Measurements from ENCODE around the gene COL4A4. TPM values are rescaled to one million over a fixed set of nuclear protein-coding genes. Genes with fewer than 3 reads are reported as not detected.
A peak's percentile ranks its signal among the peaks of the same experiment; 100 is the strongest.

COL4A4 gene
- total RNA-seq, 4 donors from 2014 or later = 3.6 to 9.6 (median 6.1) TPM

- WGBS = 89% methylated on average over 4 of the region's 4 CpGs
- H3K4me1 ChIP-seq = no peaks in the 10 kb centered on the region
- H3K36me3 ChIP-seq = no peaks in the 10 kb centered on the region
- no peak overlapping the region for H3K27ac ChIP-seq (replicated peaks in 1 of 4)
- no peaks in the 10 kb centered on the region for H3K9me3 ChIP-seq
- intact Hi-C loops (cut with DNase I) = no loop called here
- DNase-seq (ENCODE audit: extremely low spot score) = no peak
- H3K4me3 ChIP-seq = no peak overlapping the region
- TF ChIP-seq EP300 (IDR thresholded peaks at IDR 0.05) = no peak
- TF ChIP-seq CTCF (IDR thresholded peaks at IDR 0.05) = no peak
- no peak for TF ChIP-seq POLR2A (IDR thresholded peaks at IDR 0.05; ENCODE audit: low read depth)
- peaks cover 0 to 4% (median 0%) of the 10 kb centered on the region in 4 donors for H3K27me3 ChIP-seq
These were observed 40.4 kb upstream of the COL4A4 start for GRCh38 chr2:227204452-227204851.

GRCh38 chr2:227201771-227202170, 37.8 kb upstream of the COL4A4 start:
- Histone ChIP-seq H3K27me3 (peaks cover 0 to 4% (median 0%) of the 10 kb centered on the region in 4 donors), H3K36me3 (no peaks in the 10 kb centered on the region), H3K27ac (replicated peaks in 1 of 4) (no peak overlapping the region), H3K9me3 (no peaks in the 10 kb centered on the region), H3K4me1 (no peaks in the 10 kb centered on the region), H3K4me3 (no peak overlapping the region)
- DNase-seq (ENCODE audit: extremely low spot score) = no peak
- TF ChIP-seq CTCF (IDR thresholded peaks at IDR 0.05) (no peak), EP300 (IDR thresholded peaks at IDR 0.05) (no peak), POLR2A (IDR thresholded peaks at IDR 0.05; ENCODE audit: low read depth) (no peak), POLR2AphosphoS5 (IDR thresholded peaks at IDR 0.05) (no peak)
- intact Hi-C loops (cut with DNase I) = no loop called here
- 90% methylated on average over 2 of the region's 2 CpGs for WGBS

- no peaks in the 10 kb centered on the region for H3K36me3 ChIP-seq
- no peaks in the 10 kb centered on the region for H3K27me3 ChIP-seq
- H3K27ac ChIP-seq (replicated peaks in 1 of 4) = no peak overlapping the region
- H3K4me1 ChIP-seq = no peaks in the 10 kb centered on the region
- 57% methylated on average over 3 of the region's 3 CpGs for WGBS
- H3K4me3 ChIP-seq = no peak overlapping the region
- intact Hi-C loops (cut with DNase I) = no loop called here
- peak; percentile 34 for DNase-seq (ENCODE audit: extremely low spot score)
- H3K9me3 ChIP-seq = no peaks in the 10 kb centered on the region
- no peak for TF ChIP-seq POLR2AphosphoS5 (IDR thresholded peaks at IDR 0.05)
- TF ChIP-seq CTCF (IDR thresholded peaks at IDR 0.05) = no peak
- TF ChIP-seq POLR2A (IDR thresholded peaks at IDR 0.05; ENCODE audit: low read depth) = no peak
- no peak for TF ChIP-seq EP300 (IDR thresholded peaks at IDR 0.05)
These were observed 34.9 kb upstream of the COL4A4 start for GRCh38 chr2:227198866-227199265.

- Histone ChIP-seq H3K36me3 (no peaks in the 10 kb centered on the region), H3K27me3 (no peaks in the 10 kb centered on the region), H3K27ac (replicated peaks in 1 of 4) (no peak overlapping the region), H3K4me3 (no peak overlapping the region), H3K4me1 (no peaks in the 10 kb centered on the region), H3K9me3 (no peaks in the 10 kb centered on the region)
- 68% methylated on average over 2 of the region's 2 CpGs for WGBS
- intact Hi-C loops (cut with DNase I) = no loop called here
- DNase-seq (ENCODE audit: extremely low spot score) = peak; percentile 86
- no peak for TF ChIP-seq POLR2A (IDR thresholded peaks at IDR 0.05; ENCODE audit: low read depth)
- TF ChIP-seq CTCF (IDR thresholded peaks at IDR 0.05) = no peak
- no peak for TF ChIP-seq POLR2AphosphoS5 (IDR thresholded peaks at IDR 0.05)
- TF ChIP-seq EP300 (IDR thresholded peaks at IDR 0.05) = no peak
These were observed 30.2 kb upstream of the COL4A4 start for GRCh38 chr2:227194219-227194618.

GRCh38 chr2:227192491-227192890, 28.5 kb upstream of the COL4A4 start:
- DNase-seq (ENCODE audit: extremely low spot score) = no peak
- no peak overlapping the region for H3K27ac ChIP-seq (replicated peaks in 1 of 4)
- H3K9me3 ChIP-seq = no peaks in the 10 kb centered on the region
- no peak for TF ChIP-seq EP300 (IDR thresholded peaks at IDR 0.05)
- no peak overlapping the region for H3K4me3 ChIP-seq
- 77% methylated on average over 3 of the region's 3 CpGs for WGBS
- no peaks in the 10 kb centered on the region for H3K27me3 ChIP-seq
- peaks cover 0 to 6% (median 0%) of the 10 kb centered on the region in 4 donors for H3K4me1 ChIP-seq
- H3K36me3 ChIP-seq = no peaks in the 10 kb centered on the region
- intact Hi-C loops (cut with DNase I) = no loop called here

Data from esophagus muscularis mucosa (tissue), 4 donors.